HG03469 (cell line): ENCODE measurements around the gene CCDC171.
"Not testable (repeated sequence)": the region's sequence is repeated elsewhere in the genome, so short reads cannot be mapped to it uniquely, and the experiment has no call there.

ENCODE experiments used
- ATAC-seq: cut with Tn5 transposase; IDR thresholded peaks from one replicate; pipeline ENCODE4 v1.9.1; 2021; ENCODE audit warnings: mild to moderate bottlenecking, moderate library complexity, moderate number of reproducible peaks; ENCODE audit not compliant: unreplicated experiment

Gene CCDC171

GRCh38 chr9:15549611-15550010, 3.2 kb upstream of the CCDC171 start:
- ATAC-seq = no peak

DNA sequence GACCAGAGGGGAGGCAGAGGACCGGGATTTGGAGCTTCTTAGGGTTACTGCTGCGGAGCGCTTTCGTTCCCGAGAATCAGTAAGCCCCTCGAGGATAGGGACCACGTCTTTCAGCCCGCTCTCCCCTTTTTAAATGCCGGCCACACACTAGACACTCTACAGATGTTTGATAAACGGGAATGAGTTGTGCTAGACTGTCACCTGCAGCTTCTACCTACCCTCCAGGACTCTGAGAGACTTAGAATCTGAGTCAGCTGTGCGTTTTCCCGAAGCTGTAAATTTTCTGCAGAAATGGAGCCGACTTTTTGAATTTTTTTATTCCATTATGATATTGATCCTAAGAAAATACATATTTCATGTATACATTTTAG, 670 bp downstream of the CCDC171 start:
- peak; percentile 13 for ATAC-seq

- ATAC-seq = no peak
Observed at GRCh38 chr9:15570769-15571168, 17.9 kb downstream of the CCDC171 start.

DNA sequence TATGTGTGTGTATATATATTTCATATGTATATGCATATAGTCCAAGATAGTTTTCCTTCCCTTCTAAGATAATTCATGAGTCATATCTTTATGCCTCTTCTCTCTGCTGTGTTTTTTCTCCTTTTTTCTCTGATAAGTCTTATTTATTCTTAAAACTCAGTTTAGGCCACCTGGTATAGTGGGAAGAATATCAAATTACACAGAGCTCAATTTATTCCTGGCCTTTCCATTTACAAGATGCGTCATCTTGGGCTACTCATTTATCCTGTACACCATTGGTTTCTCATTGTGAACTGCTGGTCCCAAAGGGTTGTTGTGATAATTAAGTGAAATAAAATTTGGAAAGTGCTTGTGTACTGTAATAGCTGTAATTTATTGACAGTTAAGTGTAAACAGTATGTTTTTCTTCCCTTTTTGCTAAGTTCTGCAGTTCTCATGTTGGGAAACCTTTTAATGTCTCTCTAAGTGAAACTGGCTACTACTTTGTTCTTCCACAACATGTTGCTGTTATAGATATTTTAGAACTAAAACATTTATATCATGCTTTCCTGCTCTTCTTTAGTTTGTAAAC, 19.4 kb downstream of the CCDC171 start:
- no peak for ATAC-seq

GRCh38 chr9:15576350-15577050, 23.7 kb downstream of the CCDC171 start:
- ATAC-seq = no peak

DNA sequence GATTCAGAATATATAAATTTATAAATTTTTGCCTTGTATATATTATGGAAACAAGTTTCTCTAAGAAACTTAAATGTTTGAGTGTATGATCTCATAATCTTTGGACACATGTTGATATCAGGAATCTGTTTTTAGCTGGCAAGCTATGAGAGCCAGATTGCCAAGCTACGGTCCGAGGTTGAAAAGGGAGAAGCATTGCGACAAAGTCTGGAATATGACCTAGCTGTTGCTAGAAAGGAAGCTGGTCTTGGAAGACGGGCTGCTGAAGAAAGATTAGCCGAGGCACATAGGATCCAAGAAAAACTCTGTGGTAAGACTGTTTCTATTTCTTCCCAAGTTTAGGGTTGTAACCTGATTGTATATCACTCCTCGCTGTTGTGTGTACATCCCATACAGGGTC, 25.9 kb downstream of the CCDC171 start:
- ATAC-seq = no peak

DNA sequence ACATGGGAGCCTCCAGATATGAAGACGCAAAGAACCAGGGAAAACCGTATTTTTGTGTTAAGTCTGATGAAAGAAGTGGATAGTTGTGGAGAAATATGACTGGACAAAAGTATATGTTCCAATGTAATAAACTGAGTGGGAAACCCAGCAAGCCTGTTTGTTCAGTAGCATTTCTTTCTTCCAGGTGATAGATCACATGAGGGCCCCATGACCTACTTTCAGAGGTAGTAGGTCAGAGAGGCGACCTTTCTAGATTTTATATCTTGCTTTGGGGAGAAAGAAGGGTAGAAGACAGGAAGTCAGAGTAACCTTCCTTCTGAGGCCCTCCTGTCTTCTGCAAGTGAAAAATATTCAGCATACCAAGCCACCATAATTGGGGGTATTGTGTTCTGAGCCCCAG, 31.5 kb downstream of the CCDC171 start:
- no peak for ATAC-seq

DNA sequence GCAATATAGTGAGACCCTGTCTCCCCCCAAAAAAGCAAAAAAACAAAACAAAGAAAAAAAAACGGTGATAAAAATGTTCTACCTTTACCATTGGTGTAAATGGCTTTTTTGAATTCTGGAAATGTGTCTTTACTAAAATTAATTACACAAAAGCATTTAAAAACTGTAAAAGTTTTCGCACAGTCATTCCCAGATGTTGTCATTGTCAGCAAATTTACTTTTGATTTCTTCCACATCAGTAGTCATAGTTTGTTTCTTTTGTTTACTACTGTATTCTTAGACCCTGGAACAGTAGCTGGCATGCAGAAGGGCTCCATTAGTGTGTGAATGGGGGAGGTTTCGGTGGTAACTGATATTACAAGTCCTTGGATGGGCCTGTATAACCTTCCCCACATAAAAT, 39.5 kb downstream of the CCDC171 start:
- ATAC-seq = no peak

DNA sequence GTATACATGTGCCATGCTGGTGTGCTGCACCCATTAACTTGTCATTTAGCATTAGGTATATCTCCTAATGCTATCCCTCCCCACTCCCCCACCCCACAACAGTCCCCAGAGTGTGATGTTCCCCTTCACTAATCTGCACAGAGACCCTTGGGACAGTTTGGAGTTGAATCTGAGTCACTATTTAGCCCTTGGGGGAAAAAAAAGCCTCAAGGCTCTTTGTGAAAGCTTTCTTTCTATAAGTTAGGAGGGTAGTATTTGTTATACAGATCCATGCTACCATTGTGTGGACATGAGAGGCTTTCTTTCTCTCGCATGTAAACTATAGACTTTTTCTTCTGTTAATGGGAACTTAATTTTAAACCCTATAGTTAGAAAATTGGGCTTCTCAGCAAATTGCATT, 40.1 kb downstream of the CCDC171 start:
- ATAC-seq = not testable (repeated sequence)

DNA sequence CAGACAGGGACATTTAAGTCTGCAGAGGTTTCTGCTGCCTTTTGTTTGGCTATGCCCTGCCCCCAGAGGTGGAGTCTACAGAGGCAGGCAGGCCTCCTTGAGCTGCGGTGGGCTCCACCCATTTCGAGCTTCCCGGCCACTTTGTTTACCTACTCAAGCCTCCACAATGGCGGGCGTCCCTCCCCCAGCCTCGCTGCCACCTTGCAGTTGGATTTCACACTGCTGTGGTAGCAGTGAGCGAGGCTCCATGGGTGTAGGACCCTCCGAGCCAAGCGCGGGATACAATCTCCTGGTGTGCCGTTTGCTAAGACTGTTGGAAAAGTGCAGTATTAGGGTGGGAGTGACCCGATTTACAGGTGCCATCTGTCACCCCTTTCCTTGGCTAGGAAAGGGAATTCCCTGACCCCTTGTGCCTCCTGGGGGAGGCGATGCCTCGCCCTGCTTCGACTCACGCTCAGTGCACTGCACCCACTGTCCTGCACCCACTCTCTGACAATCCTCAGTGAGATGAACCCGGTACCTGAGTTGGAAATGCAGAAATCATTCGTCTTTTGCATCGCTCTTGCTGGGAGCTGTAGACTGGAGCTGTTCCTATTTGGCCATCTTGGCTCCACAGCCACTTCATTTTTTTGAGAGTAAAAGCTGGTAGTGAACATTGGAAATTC, 48.0 kb downstream of the CCDC171 start:
- not testable (repeated sequence) for ATAC-seq

DNA sequence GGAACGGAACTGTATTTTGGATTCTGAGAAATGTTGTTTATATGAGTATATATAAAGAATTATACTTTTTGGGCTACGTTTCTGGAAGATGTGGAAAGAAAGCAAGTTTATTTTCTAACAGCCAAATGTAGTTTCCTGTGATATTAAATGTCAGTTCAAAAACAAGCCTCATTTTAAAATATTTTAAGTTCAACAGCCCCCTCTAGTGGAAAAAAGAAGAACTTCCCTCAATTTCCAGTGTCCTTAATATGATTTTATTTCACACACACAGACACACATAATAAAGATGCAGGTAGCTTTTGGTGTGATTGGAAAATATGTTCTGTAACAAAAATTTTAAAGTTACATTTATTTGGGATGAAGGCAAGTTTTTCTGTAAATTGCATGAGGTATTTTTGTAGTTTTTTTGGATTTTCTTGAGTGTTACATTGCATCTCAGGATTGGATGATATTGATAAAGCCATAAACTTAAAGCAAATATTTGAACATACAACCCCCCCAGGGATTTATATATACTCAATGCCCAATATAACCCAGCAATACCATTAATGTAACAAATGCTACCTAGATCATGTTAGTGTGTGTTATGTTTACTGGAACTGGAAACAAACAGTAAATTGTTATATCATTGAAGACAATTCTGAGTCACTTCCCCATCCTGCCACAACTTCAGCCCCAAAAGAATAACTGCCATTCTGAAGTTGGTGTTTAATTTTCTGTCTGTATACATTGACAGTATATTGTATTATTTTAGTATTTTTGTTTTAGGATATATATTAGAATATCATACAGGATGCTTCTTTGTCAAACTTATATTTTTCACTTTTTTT, 54.0 kb downstream of the CCDC171 start:
- no peak for ATAC-seq

GRCh38 chr9:15612962-15613361, 60.1 kb downstream of the CCDC171 start:
- peak; percentile 92 for ATAC-seq

DNA sequence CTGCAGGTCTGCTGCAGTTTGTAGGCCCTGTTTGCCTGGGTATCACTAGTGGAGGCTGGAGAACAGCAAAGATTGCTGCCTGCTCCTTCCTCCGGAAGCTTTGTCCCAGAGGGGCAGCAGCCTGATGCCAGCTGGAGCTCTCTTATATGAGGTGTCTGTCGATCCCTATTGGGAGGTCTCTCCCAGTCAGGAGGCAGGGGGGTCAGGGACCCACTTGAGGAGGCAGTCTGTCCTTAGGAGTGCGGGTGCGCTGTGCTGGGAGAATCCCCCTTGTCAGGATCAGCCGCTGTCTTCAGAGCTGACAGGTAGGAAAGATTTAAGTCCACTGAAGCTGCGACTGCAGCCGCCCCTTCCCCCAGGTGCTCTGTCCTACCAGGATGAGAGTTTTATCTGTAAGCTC, 64.9 kb downstream of the CCDC171 start:
- ATAC-seq = no peak

- no peak for ATAC-seq
Observed at GRCh38 chr9:15618540-15619331, 65.9 kb downstream of the CCDC171 start.

DNA sequence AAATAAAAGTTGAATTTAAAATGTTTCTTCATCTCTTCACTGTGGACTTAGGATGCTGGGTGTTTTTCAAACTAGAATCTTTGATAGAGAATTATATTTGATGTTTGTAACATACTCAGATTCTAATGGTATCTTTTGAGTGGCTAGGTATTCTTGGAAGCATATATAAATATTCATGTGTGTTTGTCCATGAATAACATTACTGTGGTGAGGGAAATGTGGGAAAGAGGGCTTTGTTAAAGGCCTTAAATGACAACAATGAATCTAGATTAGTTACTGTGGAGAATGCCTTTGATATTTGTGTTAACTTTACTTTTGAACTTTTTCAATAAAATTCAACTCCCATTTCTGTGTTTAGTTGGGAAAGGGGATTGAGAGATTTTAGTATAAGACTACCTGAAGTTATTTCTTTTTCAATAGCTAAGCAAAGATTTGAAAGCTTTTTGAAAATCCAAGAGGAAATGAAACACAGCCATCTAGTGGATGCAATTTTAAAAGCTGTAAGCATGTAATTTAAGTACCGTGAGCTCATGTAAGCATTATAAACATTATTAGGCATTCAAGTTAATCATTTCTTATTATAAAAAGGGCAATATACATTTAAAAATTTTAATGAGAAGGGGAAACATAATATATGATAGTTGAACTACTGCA, 69.6 kb downstream of the CCDC171 start:
- ATAC-seq = no peak

DNA sequence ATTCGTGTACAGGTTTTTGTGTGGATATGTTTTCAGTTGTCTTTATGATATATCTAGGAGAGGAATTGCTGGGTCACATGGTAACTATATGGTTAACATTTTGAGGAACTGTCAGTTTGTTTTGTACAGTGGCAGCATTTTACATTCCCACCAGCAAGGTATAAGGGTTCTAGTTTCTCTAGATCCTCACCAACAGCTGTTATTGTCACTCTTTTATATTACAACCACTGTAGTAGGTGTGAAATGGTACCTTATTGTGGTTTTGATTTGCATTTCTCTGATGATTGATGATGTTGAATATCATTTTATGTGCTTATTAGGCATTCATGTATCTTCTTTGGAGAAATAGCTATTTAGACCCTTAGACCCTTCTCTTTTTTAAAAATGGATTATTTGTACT, 82.9 kb downstream of the CCDC171 start:
- ATAC-seq = no peak

DNA sequence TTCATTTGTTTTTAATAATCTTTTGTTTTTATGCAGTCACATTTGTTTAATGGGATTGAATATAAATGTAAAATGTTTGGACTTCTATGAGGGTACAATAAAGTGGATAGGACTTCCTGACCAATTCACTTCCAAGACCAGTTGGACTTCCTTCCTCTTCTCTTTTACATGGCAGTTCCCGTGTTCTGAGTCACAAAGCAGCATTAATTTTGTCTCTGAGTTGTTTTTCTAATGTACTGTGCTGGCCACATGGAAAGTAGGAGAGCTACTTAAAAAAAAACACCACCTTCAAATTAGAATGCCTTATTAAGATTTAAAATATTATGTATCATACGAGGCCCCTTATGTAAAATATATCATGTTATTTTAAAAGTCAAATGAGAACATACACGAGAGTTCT, 87.3 kb downstream of the CCDC171 start:
- no peak for ATAC-seq

- ATAC-seq = no peak
Observed at GRCh38 chr9:15641291-15641690, 88.4 kb downstream of the CCDC171 start.

- no peak for ATAC-seq
Observed at GRCh38 chr9:15642369-15642962, 89.6 kb downstream of the CCDC171 start.

DNA sequence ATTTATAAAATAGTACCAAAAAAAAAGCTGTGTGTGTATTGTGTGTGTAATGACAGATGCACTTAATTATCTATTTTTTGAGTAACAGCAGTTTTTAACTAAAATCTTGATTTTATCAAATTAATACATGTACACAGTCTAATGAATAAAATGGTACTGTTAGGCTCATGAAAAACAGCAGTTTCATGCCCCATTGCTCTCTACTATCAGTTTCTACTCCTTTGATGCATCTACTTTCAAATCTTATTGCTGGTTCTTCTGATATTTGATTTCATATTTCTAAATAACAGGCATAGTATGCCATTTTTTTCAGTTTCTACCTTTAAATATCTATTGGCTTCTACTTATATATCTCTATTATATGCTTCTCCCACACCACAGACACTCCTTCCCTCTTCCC, 117.4 kb downstream of the CCDC171 start:
- no peak for ATAC-seq
